ENCODE measurements around the gene PTGR1.

- TF ChIP-seq, protein P1, sequence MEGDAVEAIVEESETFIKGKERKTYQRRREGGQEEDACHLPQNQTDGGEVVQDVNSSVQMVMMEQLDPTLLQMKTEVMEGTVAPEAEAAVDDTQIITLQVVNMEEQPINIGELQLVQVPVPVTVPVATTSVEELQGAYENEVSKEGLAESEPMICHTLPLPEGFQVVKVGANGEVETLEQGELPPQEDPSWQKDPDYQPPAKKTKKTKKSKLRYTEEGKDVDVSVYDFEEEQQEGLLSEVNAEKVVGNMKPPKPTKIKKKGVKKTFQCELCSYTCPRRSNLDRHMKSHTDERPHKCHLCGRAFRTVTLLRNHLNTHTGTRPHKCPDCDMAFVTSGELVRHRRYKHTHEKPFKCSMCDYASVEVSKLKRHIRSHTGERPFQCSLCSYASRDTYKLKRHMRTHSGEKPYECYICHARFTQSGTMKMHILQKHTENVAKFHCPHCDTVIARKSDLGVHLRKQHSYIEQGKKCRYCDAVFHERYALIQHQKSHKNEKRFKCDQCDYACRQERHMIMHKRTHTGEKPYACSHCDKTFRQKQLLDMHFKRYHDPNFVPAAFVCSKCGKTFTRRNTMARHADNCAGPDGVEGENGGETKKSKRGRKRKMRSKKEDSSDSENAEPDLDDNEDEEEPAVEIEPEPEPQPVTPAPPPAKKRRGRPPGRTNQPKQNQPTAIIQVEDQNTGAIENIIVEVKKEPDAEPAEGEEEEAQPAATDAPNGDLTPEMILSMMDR (IDR thresholded peaks at IDR 0.05), result no peak
- TF ChIP-seq POLR2A (IDR thresholded peaks at IDR 0.05) (no peak), EP300 (IDR thresholded peaks at IDR 0.05) (no peak), POLR2AphosphoS5 (IDR thresholded peaks at IDR 0.05) (no peak)
These were observed 83.4 kb downstream of the PTGR1 start for GRCh38 chr9:111516061-111516465.
